ENCODE data around the gene ARID3B.

DNA sequence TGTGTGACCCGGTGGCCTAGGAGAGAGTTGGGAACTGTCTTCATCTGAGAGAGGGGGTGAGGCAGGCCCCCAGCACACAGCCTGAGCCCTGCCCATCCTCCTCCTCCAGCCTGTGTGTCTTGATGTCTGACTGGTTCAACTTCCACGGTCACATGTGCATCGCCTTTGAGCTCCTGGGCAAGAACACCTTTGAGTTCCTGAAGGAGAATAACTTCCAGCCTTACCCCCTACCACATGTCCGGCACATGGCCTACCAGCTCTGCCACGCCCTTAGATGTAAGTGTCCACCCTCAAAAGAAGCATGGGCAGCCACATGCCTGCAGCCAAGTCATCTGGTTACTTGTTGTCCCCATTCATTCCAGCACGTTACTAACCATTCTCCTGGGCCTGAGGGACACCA lies 84.7 kb downstream of the ARID3B start:
- TF ChIP-seq CTCF (IDR thresholded peaks at IDR 0.05) = no peak
- no peak for TF ChIP-seq POLR2A (IDR thresholded peaks at IDR 0.05)

Data from breast epithelium (tissue), 3 donors.